ENCODE results near the gene WNT2B.

WNT2B gene

GRCh38 chr1:112510340-112510739 is 1.6 kb downstream of the WNT2B start:
- Histone ChIP-seq H3K27ac (replicated peaks) (no peak overlapping the region), H3K27me3 (ENCODE audit: insufficient read depth, poor library complexity, severe bottlenecking) (peaks cover 40% of the 10 kb centered on the region), H3K4me3 (replicated peaks; ENCODE audit: insufficient read depth, low read length) (no peak overlapping the region)
- no peak for DNase-seq (ENCODE audit: low read depth in 1 of 2, low spot score in 1 of 2)
- TF ChIP-seq REST (IDR thresholded peaks at IDR 0.05; ENCODE audit: insufficient replicate concordance, low read depth): no peak
- TF ChIP-seq, protein P1, sequence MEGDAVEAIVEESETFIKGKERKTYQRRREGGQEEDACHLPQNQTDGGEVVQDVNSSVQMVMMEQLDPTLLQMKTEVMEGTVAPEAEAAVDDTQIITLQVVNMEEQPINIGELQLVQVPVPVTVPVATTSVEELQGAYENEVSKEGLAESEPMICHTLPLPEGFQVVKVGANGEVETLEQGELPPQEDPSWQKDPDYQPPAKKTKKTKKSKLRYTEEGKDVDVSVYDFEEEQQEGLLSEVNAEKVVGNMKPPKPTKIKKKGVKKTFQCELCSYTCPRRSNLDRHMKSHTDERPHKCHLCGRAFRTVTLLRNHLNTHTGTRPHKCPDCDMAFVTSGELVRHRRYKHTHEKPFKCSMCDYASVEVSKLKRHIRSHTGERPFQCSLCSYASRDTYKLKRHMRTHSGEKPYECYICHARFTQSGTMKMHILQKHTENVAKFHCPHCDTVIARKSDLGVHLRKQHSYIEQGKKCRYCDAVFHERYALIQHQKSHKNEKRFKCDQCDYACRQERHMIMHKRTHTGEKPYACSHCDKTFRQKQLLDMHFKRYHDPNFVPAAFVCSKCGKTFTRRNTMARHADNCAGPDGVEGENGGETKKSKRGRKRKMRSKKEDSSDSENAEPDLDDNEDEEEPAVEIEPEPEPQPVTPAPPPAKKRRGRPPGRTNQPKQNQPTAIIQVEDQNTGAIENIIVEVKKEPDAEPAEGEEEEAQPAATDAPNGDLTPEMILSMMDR (IDR thresholded peaks at IDR 0.05; ENCODE audit: insufficient read depth, low read length): no peak
- TF ChIP-seq SPI1 (IDR thresholded peaks at IDR 0.05; ENCODE audit: borderline replicate concordance, low read depth): no peak
- no peak for TF ChIP-seq POLR2AphosphoS5 (IDR thresholded peaks at IDR 0.05; ENCODE audit: low read depth)
- TF ChIP-seq GABPA (IDR thresholded peaks at IDR 0.05; ENCODE audit: low read depth): no peak

GRCh38 chr1:112511897-112512296 is 3.1 kb downstream of the WNT2B start:
- DNase-seq (ENCODE audit: low read depth in 1 of 2, low spot score in 1 of 2): no peak
- H3K27ac ChIP-seq (replicated peaks): no peak overlapping the region
- H3K27me3 ChIP-seq (ENCODE audit: insufficient read depth, poor library complexity, severe bottlenecking): peaks cover 35% of the 10 kb centered on the region
- TF ChIP-seq GABPA (IDR thresholded peaks at IDR 0.05; ENCODE audit: low read depth) (no peak), REST (IDR thresholded peaks at IDR 0.05; ENCODE audit: insufficient replicate concordance, low read depth) (no peak), SPI1 (IDR thresholded peaks at IDR 0.05; ENCODE audit: borderline replicate concordance, low read depth) (no peak), POLR2AphosphoS5 (IDR thresholded peaks at IDR 0.05; ENCODE audit: low read depth) (no peak)
- TF ChIP-seq, protein P1 (IDR thresholded peaks at IDR 0.05; ENCODE audit: insufficient read depth, low read length): no peak
- H3K4me3 ChIP-seq (replicated peaks; ENCODE audit: insufficient read depth, low read length): no peak overlapping the region

GRCh38 chr1:112513112-112513870 is 4.5 kb downstream of the WNT2B start:
- no peak for DNase-seq (ENCODE audit: low read depth in 1 of 2, low spot score in 1 of 2)
- peaks cover 21% of the 10 kb centered on the region for H3K27me3 ChIP-seq (ENCODE audit: insufficient read depth, poor library complexity, severe bottlenecking)
- H3K4me3 ChIP-seq (replicated peaks; ENCODE audit: insufficient read depth, low read length): no peak overlapping the region
- TF ChIP-seq GABPA (IDR thresholded peaks at IDR 0.05; ENCODE audit: low read depth) (no peak), POLR2AphosphoS5 (IDR thresholded peaks at IDR 0.05; ENCODE audit: low read depth) (no peak), REST (IDR thresholded peaks at IDR 0.05; ENCODE audit: insufficient replicate concordance, low read depth) (no peak), SPI1 (IDR thresholded peaks at IDR 0.05; ENCODE audit: borderline replicate concordance, low read depth) (no peak)
- TF ChIP-seq, protein P1 (IDR thresholded peaks at IDR 0.05; ENCODE audit: insufficient read depth, low read length): no peak
- no peak overlapping the region for H3K27ac ChIP-seq (replicated peaks)
